Activated CD4-positive, alpha-beta T cell treated with anti-CD3 and anti-CD28 coated beads for 24 hours (primary cell): Measurements from ENCODE around the gene ECPAS.
"Not testable (repeated sequence)": the region's sequence is repeated elsewhere in the genome, so short reads cannot be mapped to it uniquely, and the experiment has no call there.

Experiments used
- DNase-seq, 2 donors: peaks; one replicate each; pipeline ENCODE4 v3.0.0-alpha.2; 2020; ENCODE audit warnings: low read depth in 2 of 2

The ECPAS gene

GRCh38 chr9:111352545-111352944 lies 131.6 kb downstream of the ECPAS start:
- DNase-seq: no peak

- no peak for DNase-seq
Measured at GRCh38 chr9:111350556-111350955, 133.6 kb downstream of the ECPAS start.

GRCh38 chr9:111349766-111350165 lies 134.4 kb downstream of the ECPAS start:
- no peak for DNase-seq

- DNase-seq: no peak
Measured at GRCh38 chr9:111348821-111349271, 135.3 kb downstream of the ECPAS start.

GRCh38 chr9:111334318-111334863 lies 149.8 kb downstream of the ECPAS start:
- not testable (repeated sequence) for DNase-seq

GRCh38 chr9:111330124-111330523 lies 154.1 kb downstream of the ECPAS start, which contains the start of gene OR2K2:
TSS of gene OR2K2 (minus strand) at chr9:111330224. CDS start at chr9:111328433, 1,791 bp downstream.
- no peak for DNase-seq

GRCh38 chr9:111320631-111321030 lies 163.6 kb downstream of the ECPAS start:
- no peak for DNase-seq

- no peak for DNase-seq
Measured at GRCh38 chr9:111316796-111317195, 167.4 kb downstream of the ECPAS start.
